Dedifferentiated amniotic fluid mesenchymal stem cell (primary cell): ENCODE measurements around the gene RAB11A.
"Not testable (repeated sequence)": the region's sequence is repeated elsewhere in the genome, so short reads cannot be mapped to it uniquely, and the experiment has no call there.

Experiments
- DNase-seq: peaks from one replicate; pipeline ENCODE4 v3.0.0-alpha.2; 2016; ENCODE audit errors: extremely low spot score

Gene RAB11A

GRCh38 chr15:65845826-65846519 lies 23.3 kb upstream of the RAB11A start:
- DNase-seq, result no peak

GRCh38 chr15:65847989-65848388 lies 21.3 kb upstream of the RAB11A start:
- DNase-seq, result no peak

GRCh38 chr15:65851981-65852380 lies 17.3 kb upstream of the RAB11A start:
- DNase-seq, result no peak

GRCh38 chr15:65856821-65857455 lies 12.4 kb upstream of the RAB11A start:
- DNase-seq, result peak; percentile 19

GRCh38 chr15:65857718-65858402 lies 11.4 kb upstream of the RAB11A start:
- DNase-seq, result no peak

GRCh38 chr15:65862682-65863081 lies 6.6 kb upstream of the RAB11A start:
- DNase-seq, result no peak

DNA sequence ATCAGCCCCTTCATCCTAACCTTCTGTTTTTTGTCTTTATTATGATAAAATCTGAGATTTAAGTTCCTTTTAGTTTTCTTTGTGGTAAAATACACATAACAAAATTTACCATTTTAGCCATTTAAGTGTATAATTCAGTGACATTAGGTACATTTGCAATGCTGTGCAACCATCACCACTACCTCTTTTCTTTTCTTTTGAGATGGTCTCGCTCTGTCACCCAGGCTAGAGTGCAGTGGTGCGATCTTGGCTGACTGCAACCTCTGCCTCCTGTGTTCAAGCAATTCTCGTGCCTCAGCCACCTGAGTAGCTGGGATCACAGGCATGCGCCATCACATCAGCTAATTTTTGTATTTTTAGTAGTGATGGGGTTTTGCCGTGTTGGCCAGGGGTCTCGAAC lies 6.2 kb upstream of the RAB11A start:
- DNase-seq, result no peak

DNA sequence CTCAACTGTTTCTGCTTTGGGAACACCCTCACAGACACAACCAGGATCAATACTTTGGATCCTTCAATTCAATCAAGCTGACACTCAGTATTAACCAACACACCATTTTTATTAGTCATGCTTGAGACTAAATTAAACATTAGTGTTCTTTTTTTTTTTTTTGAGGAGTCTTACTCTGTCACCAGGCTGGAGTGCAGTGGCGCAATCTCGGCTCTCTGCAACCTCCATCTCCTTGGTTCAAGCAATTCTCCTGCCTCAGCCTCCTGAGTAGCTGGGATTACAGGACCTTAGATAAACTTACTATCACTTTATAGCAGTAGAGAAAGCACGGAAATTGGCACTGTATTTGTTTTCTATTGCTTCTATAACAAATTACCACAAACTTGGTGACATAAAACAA lies 2.0 kb upstream of the RAB11A start:
- no peak for DNase-seq

GRCh38 chr15:65867933-65868332 lies 1.4 kb upstream of the RAB11A start:
- not testable (repeated sequence) for DNase-seq

DNA sequence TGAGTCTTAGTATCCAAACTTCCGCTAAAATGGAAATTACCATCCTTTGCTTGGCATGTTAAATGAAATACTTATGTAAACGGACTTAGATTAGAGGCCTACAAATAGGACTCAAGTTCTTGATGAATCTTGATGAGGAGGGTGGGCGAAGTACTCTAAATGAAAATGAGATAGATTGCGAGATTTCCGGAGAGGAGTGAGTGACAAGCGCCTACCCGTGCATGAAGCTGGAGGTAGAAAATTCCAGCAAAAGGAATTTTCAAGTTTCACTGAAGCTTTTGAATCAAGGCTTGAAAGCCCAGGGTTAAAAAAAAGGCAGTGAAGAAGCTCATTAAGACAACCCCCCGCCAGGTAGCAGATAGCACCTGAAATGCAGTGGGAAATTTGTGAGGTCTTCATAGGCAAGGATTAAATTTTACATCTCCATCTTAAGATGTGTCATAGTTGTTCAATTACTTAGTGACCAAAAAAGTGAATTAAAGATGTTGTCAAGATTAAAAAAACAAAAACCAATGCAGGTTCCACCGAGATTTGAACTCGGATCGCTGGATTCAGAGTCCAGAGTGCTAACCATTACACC lies 655 bp upstream of the RAB11A start:
- no peak for DNase-seq

DNA sequence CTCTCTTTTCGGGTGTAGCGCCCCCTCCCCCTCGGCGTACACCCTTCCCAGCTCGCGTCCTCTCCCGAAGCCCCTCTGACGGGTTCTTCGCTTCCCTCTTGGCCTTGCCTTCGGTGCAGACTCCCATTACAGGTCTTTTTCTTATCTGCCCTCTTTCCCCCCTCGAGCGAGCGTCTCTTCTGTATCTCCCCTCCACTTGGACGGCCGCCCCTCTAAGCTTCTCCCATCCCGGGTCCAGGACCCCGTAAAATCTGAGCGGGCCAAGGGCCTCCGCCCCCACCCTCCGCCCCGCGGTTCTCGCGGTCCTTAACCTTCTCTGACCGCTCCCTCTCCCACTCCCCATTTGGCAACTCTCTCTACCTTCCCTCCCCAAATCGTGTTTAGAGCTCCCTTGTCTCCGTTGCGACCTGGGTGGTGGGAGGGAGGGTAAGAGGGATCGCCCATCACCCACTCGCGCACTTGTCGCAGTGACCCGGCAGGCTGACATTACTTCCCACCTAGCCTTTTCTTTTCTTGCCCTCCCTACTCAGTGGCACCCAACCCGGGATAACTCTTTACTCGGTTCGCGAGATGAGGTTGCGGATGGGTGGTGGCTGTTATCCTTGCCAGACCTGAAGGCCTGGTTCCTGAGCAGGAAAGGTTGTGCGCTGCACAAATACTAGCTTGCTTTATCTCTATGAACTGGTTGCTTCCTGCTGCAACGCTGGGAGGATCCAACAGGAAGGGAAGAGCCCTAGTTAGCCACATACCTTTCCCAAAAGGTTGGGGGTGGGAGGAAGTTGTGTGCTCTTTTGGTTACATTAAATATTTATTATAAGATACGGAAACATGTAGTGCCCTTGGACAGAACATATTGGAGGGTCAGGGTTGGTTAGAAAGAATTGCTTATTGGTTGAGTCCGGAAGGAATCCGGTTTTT lies 922 bp downstream of the RAB11A start:
- DNase-seq, result peak; percentile 34

DNA sequence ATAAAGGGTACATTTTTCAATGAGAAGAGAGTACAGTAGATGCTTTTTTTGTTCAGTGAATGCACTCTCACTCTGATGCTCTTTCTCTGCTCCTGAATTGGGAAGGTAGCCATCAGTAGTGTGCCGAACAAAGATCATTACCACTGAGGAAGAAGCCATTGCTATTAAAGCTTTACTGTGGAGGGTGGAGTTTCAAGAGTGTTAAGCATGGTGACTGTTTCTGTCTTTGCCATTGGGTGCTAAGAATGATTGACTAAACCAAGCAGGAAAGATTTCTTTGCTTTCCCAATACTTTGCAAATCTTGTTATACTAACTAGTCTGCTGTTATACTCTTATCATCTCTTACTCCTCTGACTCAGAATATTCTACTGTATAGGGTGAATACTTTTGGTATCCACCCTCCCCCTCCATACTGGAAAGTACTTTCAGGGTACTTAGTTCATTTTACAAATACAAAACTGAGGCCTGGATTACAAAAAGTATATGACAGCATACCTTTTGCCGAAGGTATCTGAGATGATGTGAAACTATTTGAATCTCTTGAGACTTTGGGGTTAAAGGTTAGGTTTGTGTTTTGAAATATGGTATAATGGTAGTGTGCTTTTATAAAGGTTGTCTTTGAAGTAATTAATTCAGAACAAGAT lies 1.7 kb downstream of the RAB11A start:
- peak; percentile 63 for DNase-seq

DNA sequence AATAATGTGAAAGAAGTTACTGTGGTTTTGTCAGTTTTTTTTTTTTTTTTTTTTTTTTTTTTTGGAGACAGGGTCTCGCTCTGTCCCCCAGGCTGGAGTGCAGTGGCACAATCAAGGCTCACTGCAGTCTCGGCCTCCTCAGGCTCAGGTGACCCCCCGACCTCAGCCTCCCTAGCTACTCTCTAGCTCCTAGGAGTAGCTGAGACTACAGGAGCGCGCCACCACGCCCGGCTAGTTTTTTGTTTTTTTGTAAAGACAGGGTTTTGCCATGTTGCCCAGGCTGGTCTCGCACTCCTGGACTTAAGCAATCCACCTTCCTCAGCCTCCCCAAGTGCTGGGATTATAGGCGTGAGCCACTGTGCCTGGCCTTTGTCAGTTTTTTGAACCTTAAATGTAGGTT lies 2.6 kb downstream of the RAB11A start:
- not testable (repeated sequence) for DNase-seq

DNA sequence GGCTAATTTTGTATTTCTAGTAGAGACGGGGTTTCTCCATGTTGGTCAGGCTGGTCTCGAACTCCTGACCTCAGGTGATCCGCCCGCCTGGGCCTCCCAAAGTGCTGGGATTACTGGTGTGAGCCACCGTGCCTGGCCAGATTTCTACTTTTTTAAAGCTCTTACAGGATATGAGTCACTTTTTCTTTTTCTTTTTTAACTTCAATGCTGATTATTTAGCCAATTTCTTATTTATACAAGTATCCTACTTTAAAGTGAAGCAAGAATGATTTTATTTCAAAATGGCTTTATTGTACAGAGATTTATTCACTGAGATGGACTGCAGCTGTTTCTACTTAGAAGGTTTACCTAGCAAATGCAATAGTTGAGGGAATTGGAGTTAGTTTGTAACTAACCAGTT lies 3.3 kb downstream of the RAB11A start:
- DNase-seq, result not testable (repeated sequence)

- no peak for DNase-seq
Observed at GRCh38 chr15:65873256-65873655, 4.0 kb downstream of the RAB11A start.

- no peak for DNase-seq
Observed at GRCh38 chr15:65875458-65875857, 6.2 kb downstream of the RAB11A start.

- no peak for DNase-seq
Observed at GRCh38 chr15:65877749-65878148, 8.5 kb downstream of the RAB11A start.

DNA sequence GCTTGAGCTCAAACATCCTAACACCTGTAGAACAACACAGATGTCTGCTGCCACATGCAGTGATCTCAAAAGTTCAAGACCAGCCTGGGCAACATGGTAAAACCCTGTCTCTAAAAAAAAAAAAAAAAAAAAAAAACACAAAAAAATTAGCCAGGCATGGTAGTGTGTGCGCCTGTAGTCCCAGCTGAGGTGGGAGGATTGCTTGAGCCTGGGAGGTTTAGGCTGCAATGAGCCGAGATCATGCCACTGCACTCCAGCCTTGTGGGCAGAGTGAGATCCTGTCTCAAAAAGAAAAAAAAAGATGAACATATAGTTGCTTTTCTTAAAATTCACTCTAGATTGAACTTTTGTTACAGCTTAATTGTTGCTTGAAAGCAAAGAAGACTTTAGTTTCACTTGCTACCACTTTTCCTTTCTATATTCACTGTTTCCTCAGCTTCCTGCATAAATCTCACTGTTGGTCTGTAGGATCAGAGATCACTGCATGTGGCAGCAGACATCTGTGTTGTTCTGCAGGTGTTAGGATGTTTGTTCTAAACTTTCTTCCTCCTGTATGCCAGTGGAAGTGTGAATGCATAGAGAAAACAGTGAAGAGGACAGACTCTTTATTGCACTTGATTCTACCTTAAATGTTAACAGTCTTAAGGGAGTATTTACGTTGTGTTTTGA lies 12.6 kb downstream of the RAB11A start:
- no peak for DNase-seq

DNA sequence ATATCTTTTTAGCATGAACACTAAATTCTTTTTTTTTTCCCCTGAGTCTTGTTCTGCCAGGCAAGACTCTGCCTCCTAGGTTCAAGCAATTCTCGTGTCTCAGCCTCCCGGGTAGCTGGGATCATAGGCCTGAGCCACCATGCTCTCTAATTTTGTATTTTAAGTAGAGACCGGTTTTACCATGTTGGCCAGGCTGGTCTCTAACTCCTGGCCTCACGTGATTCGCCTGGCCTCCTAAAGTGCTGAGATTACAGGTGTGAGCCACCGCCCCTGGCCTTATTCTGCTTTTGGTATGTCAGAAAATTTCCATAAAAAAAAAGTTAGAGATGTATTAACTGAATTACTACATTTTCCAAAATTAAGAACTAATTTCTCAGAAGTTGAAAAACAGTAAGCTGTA lies 14.3 kb downstream of the RAB11A start:
- no peak for DNase-seq

GRCh38 chr15:65884511-65884910 lies 15.2 kb downstream of the RAB11A start:
- DNase-seq, result no peak
